ENCODE measurements around the gene BCLAF3.

Gene BCLAF3

GRCh38 chrX:19956306-19956705 is 34.6 kb downstream of the BCLAF3 start:
- DNase-seq (ENCODE audit: extremely low read depth, low read depth): no peak
- TF ChIP-seq, protein P1, sequence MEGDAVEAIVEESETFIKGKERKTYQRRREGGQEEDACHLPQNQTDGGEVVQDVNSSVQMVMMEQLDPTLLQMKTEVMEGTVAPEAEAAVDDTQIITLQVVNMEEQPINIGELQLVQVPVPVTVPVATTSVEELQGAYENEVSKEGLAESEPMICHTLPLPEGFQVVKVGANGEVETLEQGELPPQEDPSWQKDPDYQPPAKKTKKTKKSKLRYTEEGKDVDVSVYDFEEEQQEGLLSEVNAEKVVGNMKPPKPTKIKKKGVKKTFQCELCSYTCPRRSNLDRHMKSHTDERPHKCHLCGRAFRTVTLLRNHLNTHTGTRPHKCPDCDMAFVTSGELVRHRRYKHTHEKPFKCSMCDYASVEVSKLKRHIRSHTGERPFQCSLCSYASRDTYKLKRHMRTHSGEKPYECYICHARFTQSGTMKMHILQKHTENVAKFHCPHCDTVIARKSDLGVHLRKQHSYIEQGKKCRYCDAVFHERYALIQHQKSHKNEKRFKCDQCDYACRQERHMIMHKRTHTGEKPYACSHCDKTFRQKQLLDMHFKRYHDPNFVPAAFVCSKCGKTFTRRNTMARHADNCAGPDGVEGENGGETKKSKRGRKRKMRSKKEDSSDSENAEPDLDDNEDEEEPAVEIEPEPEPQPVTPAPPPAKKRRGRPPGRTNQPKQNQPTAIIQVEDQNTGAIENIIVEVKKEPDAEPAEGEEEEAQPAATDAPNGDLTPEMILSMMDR (IDR thresholded peaks at IDR 0.05; ENCODE audit: low read depth, low read length): no peak

GRCh38 chrX:19955306-19955705 is 35.6 kb downstream of the BCLAF3 start:
- TF ChIP-seq, protein P1 (IDR thresholded peaks at IDR 0.05; ENCODE audit: low read depth, low read length): no peak
- DNase-seq (ENCODE audit: extremely low read depth, low read depth): no peak

DNA sequence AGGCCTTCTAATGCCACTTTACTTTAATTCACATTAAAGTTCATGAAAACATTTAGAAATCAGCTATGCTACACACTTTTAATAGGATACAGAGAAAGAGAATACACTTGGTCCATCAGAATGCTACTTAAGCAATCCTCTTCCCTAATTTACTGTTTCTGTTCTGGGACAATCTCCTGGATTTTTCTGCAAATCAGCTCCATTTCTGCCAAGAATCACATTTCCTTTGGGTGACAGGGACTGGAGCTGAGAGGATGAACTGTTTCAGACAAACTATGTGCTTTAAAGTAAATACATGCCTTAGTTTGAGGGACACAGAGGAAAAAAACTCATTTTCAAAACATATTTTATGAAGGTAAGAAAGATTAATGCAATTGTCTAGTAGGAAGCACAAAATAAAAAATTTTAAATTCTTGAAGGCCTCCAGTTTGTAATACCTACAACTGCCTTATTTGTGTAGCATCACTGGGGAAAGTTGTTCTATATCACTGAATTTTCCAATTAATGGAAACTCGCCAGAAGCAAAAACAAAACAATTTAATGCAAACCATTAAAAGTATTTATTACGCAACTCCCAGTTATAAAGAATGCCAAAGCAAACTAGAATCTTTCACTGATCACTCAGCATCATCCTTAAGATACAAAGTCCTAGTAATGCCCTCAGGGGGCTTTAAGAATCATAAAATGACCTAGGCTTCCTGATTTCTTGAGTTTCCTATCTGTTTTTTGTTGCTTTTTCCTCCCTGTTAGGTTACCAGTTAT is 36.3 kb downstream of the BCLAF3 start:
- TF ChIP-seq, protein P1 (IDR thresholded peaks at IDR 0.05; ENCODE audit: low read depth, low read length): no peak
- DNase-seq (ENCODE audit: extremely low read depth, low read depth): no peak

DNA sequence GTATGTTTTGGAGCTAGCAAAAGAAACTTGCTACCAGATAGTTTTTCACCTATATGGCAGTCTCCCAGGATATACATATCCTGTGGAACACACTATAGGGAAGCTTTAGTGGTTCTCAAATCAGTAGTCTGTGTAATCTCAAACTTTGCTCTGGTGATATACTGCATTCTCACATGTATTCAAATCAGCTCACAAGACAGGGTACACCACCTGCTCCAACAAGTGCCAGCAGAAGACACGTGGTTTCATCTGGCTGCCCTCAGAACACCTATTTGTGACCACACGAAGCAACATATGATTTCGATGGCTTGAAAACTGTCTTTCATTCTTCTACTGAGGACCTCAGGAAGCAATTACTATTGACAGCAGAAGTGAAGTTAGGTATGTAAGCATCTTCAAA is 37.7 kb downstream of the BCLAF3 start:
- DNase-seq (ENCODE audit: extremely low read depth, low read depth): no peak
- TF ChIP-seq, protein P1 (IDR thresholded peaks at IDR 0.05; ENCODE audit: low read depth, low read length): no peak

GRCh38 chrX:19949340-19949739 is 41.5 kb downstream of the BCLAF3 start:
- DNase-seq (ENCODE audit: extremely low read depth, low read depth): no peak
- TF ChIP-seq, protein P1 (IDR thresholded peaks at IDR 0.05; ENCODE audit: low read depth, low read length): no peak

GRCh38 chrX:19947612-19948011 is 43.2 kb downstream of the BCLAF3 start:
- TF ChIP-seq, protein P1 (IDR thresholded peaks at IDR 0.05; ENCODE audit: low read depth, low read length): no peak
- no peak for DNase-seq (ENCODE audit: extremely low read depth, low read depth)
